K562 (cell line): Measurements from ENCODE around the gene SCPEP1. TPM values are rescaled to one million over a fixed set of nuclear protein-coding genes. Genes with fewer than 3 reads are reported as not detected.

ENCODE experiments used
- ATAC-seq: fragments of 200-7000 bp; cut with Tn5 transposase; 3 replicates; pipeline ENCODE4 v1.9.1; 2020; ENCODE audit warnings: moderate library complexity
- BruUV-seq: library from RNA; stranded (reverse); fragments of 400-500 nt; replicated peaks from 2 replicates; lab custom pipeline; 2021; lab: Mats Ljungman, UMichigan
- CTCF ChIA-PET: fragments of 300-600 bp; formaldehyde crosslinking; extraction: SDS; loops from one replicate; lab custom pipeline; 2021; ENCODE audit warnings: low intra/inter-chr PET ratio; lab: Yijun Ruan, JAX
- POLR2A ChIA-PET: fragments of 300-600, 350-650 bp; sonication (Branson Sonifier 250); formaldehyde crosslinking; extraction: SDS; loops from one replicate; lab custom pipeline; 2021; ENCODE audit warnings: antibody characterized with exemption, inconsistent platforms; lab: Yijun Ruan, JAX
- DNase-seq, 4 experiments: peaks; one replicate each; pipeline versions ENCODE4 v3.0.0 to v3.0.0-alpha.2; 2011 to 2018; ENCODE audit warnings: low spot score in 3 of 4, mixed read lengths in 3 of 4; ENCODE audit errors: extremely low read depth in 1 of 4
- FAIRE-seq: peaks from 2 replicates; lab custom pipeline; 2011; peaks lifted over from hg19 to GRCh38; lab: Jason Lieb, UNC
- H2AFZ ChIP-seq: 2 replicates; pipeline ENCODE4 v1.6.0; 2011; ENCODE audit warnings: low read depth, low read length, control low read depth, inconsistent platforms
- H3K27ac ChIP-seq: fragments of 200-600 bp; 3 replicates; pipeline ENCODE4 v1.8.0; 2011; ENCODE audit warnings: low read depth, mild to moderate bottlenecking, control low read depth, inconsistent platforms, low read length, moderate library complexity, mixed read lengths; ENCODE audit errors: extremely low read depth
- H3K27me3 ChIP-seq, 2 experiments: fragments of 300-600 bp in 1 of 2; 2 replicates in 1 of 2; 3 replicates in 1 of 2; pipeline versions ENCODE4 v1.6.0 to v1.8.0; 2011; ENCODE audit warnings: inconsistent platforms in 2 of 2, low read length in 2 of 2, mild to moderate bottlenecking in 1 of 2, mixed read lengths in 1 of 2, moderate library complexity in 1 of 2; ENCODE audit not compliant: control insufficient read depth in 2 of 2, insufficient read depth in 2 of 2
- H3K36me3 ChIP-seq: fragments of 300-600 bp; 3 replicates; pipeline ENCODE4 v1.8.0; 2011; ENCODE audit warnings: mild to moderate bottlenecking, low read length, inconsistent platforms; ENCODE audit not compliant: control insufficient read depth, insufficient read depth
- H3K4me1 ChIP-seq, 2 experiments: fragments of 200-600 bp in 1 of 2; replicated peaks in 1 of 2; 2 replicates in 1 of 2; 3 replicates in 1 of 2; pipeline versions ENCODE4 v1.5.1 to v1.8.0; 2011; ENCODE audit warnings: inconsistent platforms in 2 of 2, low read length in 2 of 2, mild to moderate bottlenecking in 1 of 2, mixed read lengths in 1 of 2, moderate library complexity in 1 of 2; ENCODE audit not compliant: control insufficient read depth in 2 of 2, insufficient read depth in 2 of 2
- H3K4me2 ChIP-seq: 2 replicates; pipeline ENCODE4 v1.6.1; 2011; ENCODE audit warnings: low read length, control low read depth, inconsistent platforms, mixed read lengths; ENCODE audit not compliant: insufficient read depth
- H3K4me3 ChIP-seq: fragments of 200-600 bp; sonication (generic), shearing (Covaris generic); 2 replicates; pipeline ENCODE4 v1.5.1; 2016; ENCODE audit warnings: control low read depth, inconsistent platforms
- H3K79me2 ChIP-seq: fragments of 200-600 bp; 3 replicates; pipeline ENCODE4 v1.8.0; 2011; ENCODE audit warnings: low read length, inconsistent platforms; ENCODE audit not compliant: control insufficient read depth, insufficient read depth
- H3K9ac ChIP-seq, 2 experiments: 2 replicates each; pipeline versions ENCODE4 v1.6.0 to v1.6.1; 2011; ENCODE audit warnings: low read depth in 2 of 2, low read length in 2 of 2, control low read depth in 1 of 2, inconsistent platforms in 1 of 2, mild to moderate bottlenecking in 1 of 2, mixed read lengths in 1 of 2; ENCODE audit not compliant: insufficient read depth in 1 of 2
- H3K9me1 ChIP-seq: one replicate; pipeline ENCODE4 v1.6.0; 2011; ENCODE audit warnings: inconsistent platforms, mild to moderate bottlenecking, low read length, moderate library complexity; ENCODE audit not compliant: control insufficient read depth, insufficient read depth
- H3K9me3 ChIP-seq: replicated peaks from 2 replicates; pipeline ENCODE4 v1.5.1; 2011; ENCODE audit warnings: low read depth, low read length, inconsistent platforms; ENCODE audit not compliant: control insufficient read depth, insufficient read depth
- H4K20me1 ChIP-seq: replicated peaks from 2 replicates; pipeline ENCODE4 v1.6.1; 2011; ENCODE audit warnings: low read length, inconsistent platforms, mixed read lengths; ENCODE audit not compliant: control insufficient read depth, insufficient read depth
- ATF7 ChIP-seq: fragments of 450-650 bp; IDR thresholded peaks from 2 replicates; pipeline ENCODE4 v1.7.1; 2014; ENCODE audit warnings: mild to moderate bottlenecking, moderate library complexity
- BRD4 ChIP-seq: fragments of 200-600 bp; sonication (generic); IDR thresholded peaks from 2 replicates; pipeline ENCODE4 v1.6.1; 2017; ENCODE audit warnings: inconsistent platforms
- CREB1 ChIP-seq, 2 experiments: sonication (generic) in 1 of 2; formaldehyde crosslinking in 1 of 2; IDR thresholded peaks; 2 replicates each; pipeline versions ENCODE4 v1.6.1 to v1.8.0; 2012 to 2022; ENCODE audit warnings: inconsistent platforms in 1 of 2, mild to moderate bottlenecking in 1 of 2, missing genetic modification reagents in 1 of 2, moderate library complexity in 1 of 2
- GATA2 ChIP-seq: sonication (generic); formaldehyde crosslinking; IDR thresholded peaks from 2 replicates; pipeline ENCODE4 v1.4.0; 2020; ENCODE audit warnings: mild to moderate bottlenecking, missing genetic modification reagents
- KLF10 ChIP-seq: fragments of 250-450 bp; sonication (Bioruptor Pico); IDR thresholded peaks from 2 replicates; pipeline ENCODE4 v1.6.1; 2021; ENCODE audit warnings: matching md5 sums
- PTRF ChIP-seq: fragments of 450-650 bp; IDR thresholded peaks from 2 replicates; pipeline ENCODE4 v1.6.1; 2016; ENCODE audit warnings: mild to moderate bottlenecking, missing genetic modification characterization, missing compliant biosample characterization
- TEAD2 ChIP-seq: fragments of 450-650 bp; IDR thresholded peaks from 2 replicates; pipeline ENCODE4 v1.6.1; 2016; ENCODE audit warnings: missing genetic modification characterization, control low read depth, missing compliant biosample characterization
- ZKSCAN3 ChIP-seq: fragments of 250-450 bp; sonication (Bioruptor Pico); IDR thresholded peaks from 2 replicates; pipeline ENCODE4 v1.4.0; 2020
- ZKSCAN8 ChIP-seq: fragments of 200-800 bp; sonication (Bioruptor generic); IDR thresholded peaks from 2 replicates; pipeline ENCODE4 v1.6.1; 2016; ENCODE audit warnings: missing genetic modification characterization, missing compliant biosample characterization
- ZNF175 ChIP-seq: fragments of 200-800 bp; sonication (Bioruptor generic); IDR thresholded peaks from 2 replicates; pipeline ENCODE4 v1.6.1; 2016; ENCODE audit warnings: low read depth, mild to moderate bottlenecking, missing genetic modification characterization, missing compliant biosample characterization
- WGBS: fragments of 100-300 bp; shearing (Covaris generic); methylation state at CpG from one replicate; pipeline ENCODE4 v1.1.6; 2016; ENCODE audit warnings: low coverage, mixed read lengths; ENCODE audit not compliant: insufficient coverage; ENCODE audit errors: missing lambda C conversion rate; 5-methylcytosine and 5-hydroxymethylcytosine counted together
- in situ Hi-C: fragments of 300-500 bp; cut with MboI; formaldehyde crosslinking; loops from 4 replicates; pipeline ENCODE4 v1.15.0; 2018; ENCODE audit warnings: inconsistent platforms, mixed read lengths
- intact Hi-C: fragments of 100-400 bp; cut with micrococcal nuclease; formaldehyde crosslinking; loops from 2 replicates; pipeline ENCODE4 v1.14.2; 2022
- polyA plus RNA-seq, 8 experiments: library from polyadenylated mRNA; depleted of rRNA in 4 of 8; stranded (reverse) in 5 of 8; unstranded in 3 of 8; fragments of >200 nt; fragmentation: Nextera tagmentation in 2 of 8; fragmentation: Illumina TruSeq in 1 of 8; extraction: Ambion mirVana in 2 of 8; extraction: Trizol in 1 of 8; gene quantifications; 2 replicates each; pipeline versions ENCODE4 v1.2.1 to v1.2.3, GENCODE V29; 2011 to 2014; ENCODE audit warnings: inconsistent platforms in 1 of 8, missing spikeins in 1 of 8
- total RNA-seq, 7 experiments: library from RNA; depleted of rRNA in 6 of 7; stranded (reverse); fragments of >200 nt in 6 of 7; fragmentation: Illumina TruSeq in 2 of 7; extraction: Trizol in 2 of 7; gene quantifications; 2 replicates each; pipeline versions ENCODE4 v1.2.1 to v1.2.3, GENCODE V29; 2011 to 2021; ENCODE audit warnings: low replicate concordance in 1 of 7
- TF ChIP-seq, protein P1 (sequence below): fragments of 450-650 bp; IDR thresholded peaks from 2 replicates; pipeline ENCODE4 v1.6.1; 2016; ENCODE audit warnings: mild to moderate bottlenecking, moderate library complexity
- TF ChIP-seq, protein P2 (sequence below): sonication (generic); formaldehyde crosslinking; IDR thresholded peaks from 2 replicates; pipeline ENCODE4 v1.8.0; 2022; ENCODE audit warnings: mild to moderate bottlenecking, missing genetic modification reagents

Gene SCPEP1
- total and polyA plus RNA-seq, 9 of the 15 experiments (the other 6 are each of a cell fraction or from before 2014, with no cell fraction given) = 5.1 to 14.8 (median 7.2) TPM

DNA sequence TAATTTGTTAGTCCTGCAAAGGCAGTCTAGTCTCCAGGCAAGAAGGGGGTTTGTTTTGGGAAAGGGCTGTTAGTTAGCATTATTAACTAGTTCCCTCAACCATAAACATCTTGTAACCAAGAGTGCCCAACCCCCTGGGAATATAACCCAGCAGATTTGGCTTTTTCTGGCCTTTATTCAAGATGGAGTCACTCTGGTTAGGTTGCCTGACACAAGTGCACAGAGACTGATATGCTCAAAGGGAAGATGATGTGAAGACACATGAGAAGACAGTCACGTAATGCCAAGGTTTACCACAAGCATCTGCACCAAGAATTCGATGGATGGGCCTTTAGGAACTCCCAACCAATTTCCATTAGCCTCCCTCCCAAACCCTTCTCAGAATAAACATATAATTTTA is 3.9 kb upstream of the SCPEP1 start:
- ATAC-seq = no peak
- 75% methylated on average over 2 of the region's 2 CpGs for WGBS
- no peak for FAIRE-seq
- H3K9me3 ChIP-seq = no peaks in the 10 kb centered on the region
- ChIA-PET POLR2A (no interaction called here), CTCF (no interaction called here)
- no peak overlapping the region for H2AFZ ChIP-seq
- BruUV-seq = no TSS peak
- no peaks in the 10 kb centered on the region for H3K9me1 ChIP-seq
- H3K4me2 ChIP-seq = no peak overlapping the region
- H4K20me1 ChIP-seq = no peaks in the 10 kb centered on the region
- no peak overlapping the region for H3K4me3 ChIP-seq
- H3K79me2 ChIP-seq = no peaks in the 10 kb centered on the region
- intact Hi-C loops (no loop called here), in situ Hi-C loops (no loop called here)
- no peak for DNase-seq
- no peak overlapping the region for H3K9ac ChIP-seq
- no peak overlapping the region for H3K27ac ChIP-seq
- peaks cover 11 to 15% of the 10 kb centered on the region in 2 experiments; a peak in 4 of 5 replicates for H3K4me1 ChIP-seq
- H3K36me3 ChIP-seq = no peaks in the 10 kb centered on the region
- H3K27me3 ChIP-seq = no peaks in the 10 kb centered on the region
- TF ChIP-seq, protein P1, sequence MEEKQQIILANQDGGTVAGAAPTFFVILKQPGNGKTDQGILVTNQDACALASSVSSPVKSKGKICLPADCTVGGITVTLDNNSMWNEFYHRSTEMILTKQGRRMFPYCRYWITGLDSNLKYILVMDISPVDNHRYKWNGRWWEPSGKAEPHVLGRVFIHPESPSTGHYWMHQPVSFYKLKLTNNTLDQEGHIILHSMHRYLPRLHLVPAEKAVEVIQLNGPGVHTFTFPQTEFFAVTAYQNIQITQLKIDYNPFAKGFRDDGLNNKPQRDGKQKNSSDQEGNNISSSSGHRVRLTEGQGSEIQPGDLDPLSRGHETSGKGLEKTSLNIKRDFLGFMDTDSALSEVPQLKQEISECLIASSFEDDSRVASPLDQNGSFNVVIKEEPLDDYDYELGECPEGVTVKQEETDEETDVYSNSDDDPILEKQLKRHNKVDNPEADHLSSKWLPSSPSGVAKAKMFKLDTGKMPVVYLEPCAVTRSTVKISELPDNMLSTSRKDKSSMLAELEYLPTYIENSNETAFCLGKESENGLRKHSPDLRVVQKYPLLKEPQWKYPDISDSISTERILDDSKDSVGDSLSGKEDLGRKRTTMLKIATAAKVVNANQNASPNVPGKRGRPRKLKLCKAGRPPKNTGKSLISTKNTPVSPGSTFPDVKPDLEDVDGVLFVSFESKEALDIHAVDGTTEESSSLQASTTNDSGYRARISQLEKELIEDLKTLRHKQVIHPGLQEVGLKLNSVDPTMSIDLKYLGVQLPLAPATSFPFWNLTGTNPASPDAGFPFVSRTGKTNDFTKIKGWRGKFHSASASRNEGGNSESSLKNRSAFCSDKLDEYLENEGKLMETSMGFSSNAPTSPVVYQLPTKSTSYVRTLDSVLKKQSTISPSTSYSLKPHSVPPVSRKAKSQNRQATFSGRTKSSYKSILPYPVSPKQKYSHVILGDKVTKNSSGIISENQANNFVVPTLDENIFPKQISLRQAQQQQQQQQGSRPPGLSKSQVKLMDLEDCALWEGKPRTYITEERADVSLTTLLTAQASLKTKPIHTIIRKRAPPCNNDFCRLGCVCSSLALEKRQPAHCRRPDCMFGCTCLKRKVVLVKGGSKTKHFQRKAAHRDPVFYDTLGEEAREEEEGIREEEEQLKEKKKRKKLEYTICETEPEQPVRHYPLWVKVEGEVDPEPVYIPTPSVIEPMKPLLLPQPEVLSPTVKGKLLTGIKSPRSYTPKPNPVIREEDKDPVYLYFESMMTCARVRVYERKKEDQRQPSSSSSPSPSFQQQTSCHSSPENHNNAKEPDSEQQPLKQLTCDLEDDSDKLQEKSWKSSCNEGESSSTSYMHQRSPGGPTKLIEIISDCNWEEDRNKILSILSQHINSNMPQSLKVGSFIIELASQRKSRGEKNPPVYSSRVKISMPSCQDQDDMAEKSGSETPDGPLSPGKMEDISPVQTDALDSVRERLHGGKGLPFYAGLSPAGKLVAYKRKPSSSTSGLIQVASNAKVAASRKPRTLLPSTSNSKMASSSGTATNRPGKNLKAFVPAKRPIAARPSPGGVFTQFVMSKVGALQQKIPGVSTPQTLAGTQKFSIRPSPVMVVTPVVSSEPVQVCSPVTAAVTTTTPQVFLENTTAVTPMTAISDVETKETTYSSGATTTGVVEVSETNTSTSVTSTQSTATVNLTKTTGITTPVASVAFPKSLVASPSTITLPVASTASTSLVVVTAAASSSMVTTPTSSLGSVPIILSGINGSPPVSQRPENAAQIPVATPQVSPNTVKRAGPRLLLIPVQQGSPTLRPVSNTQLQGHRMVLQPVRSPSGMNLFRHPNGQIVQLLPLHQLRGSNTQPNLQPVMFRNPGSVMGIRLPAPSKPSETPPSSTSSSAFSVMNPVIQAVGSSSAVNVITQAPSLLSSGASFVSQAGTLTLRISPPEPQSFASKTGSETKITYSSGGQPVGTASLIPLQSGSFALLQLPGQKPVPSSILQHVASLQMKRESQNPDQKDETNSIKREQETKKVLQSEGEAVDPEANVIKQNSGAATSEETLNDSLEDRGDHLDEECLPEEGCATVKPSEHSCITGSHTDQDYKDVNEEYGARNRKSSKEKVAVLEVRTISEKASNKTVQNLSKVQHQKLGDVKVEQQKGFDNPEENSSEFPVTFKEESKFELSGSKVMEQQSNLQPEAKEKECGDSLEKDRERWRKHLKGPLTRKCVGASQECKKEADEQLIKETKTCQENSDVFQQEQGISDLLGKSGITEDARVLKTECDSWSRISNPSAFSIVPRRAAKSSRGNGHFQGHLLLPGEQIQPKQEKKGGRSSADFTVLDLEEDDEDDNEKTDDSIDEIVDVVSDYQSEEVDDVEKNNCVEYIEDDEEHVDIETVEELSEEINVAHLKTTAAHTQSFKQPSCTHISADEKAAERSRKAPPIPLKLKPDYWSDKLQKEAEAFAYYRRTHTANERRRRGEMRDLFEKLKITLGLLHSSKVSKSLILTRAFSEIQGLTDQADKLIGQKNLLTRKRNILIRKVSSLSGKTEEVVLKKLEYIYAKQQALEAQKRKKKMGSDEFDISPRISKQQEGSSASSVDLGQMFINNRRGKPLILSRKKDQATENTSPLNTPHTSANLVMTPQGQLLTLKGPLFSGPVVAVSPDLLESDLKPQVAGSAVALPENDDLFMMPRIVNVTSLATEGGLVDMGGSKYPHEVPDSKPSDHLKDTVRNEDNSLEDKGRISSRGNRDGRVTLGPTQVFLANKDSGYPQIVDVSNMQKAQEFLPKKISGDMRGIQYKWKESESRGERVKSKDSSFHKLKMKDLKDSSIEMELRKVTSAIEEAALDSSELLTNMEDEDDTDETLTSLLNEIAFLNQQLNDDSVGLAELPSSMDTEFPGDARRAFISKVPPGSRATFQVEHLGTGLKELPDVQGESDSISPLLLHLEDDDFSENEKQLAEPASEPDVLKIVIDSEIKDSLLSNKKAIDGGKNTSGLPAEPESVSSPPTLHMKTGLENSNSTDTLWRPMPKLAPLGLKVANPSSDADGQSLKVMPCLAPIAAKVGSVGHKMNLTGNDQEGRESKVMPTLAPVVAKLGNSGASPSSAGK = no peak
- TF ChIP-seq, protein P2, sequence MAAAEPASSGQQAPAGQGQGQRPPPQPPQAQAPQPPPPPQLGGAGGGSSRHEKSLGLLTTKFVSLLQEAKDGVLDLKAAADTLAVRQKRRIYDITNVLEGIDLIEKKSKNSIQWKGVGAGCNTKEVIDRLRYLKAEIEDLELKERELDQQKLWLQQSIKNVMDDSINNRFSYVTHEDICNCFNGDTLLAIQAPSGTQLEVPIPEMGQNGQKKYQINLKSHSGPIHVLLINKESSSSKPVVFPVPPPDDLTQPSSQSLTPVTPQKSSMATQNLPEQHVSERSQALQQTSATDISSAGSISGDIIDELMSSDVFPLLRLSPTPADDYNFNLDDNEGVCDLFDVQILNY (CRISPR knock-in tag) = no peak
- no peak for TF ChIP-seq GATA2 (CRISPR knock-in tag)
- TF ChIP-seq PTRF (tag) = peak; percentile 86
- TF ChIP-seq ATF7 = no peak
- no peak for TF ChIP-seq KLF10 (CRISPR knock-in tag)
- no peak for TF ChIP-seq CREB1 (IDR thresholded peaks at IDR 0.05)
- no peak for TF ChIP-seq CREB1 (CRISPR knock-in tag; IDR thresholded peaks at IDR 0.05)
- TF ChIP-seq ZNF175 (CRISPR knock-in tag) = peak; percentile 65; the same call in 1 of the 2 replicates
- no peak for TF ChIP-seq ZKSCAN8 (CRISPR knock-in tag)
- no peak for TF ChIP-seq BRD4
- TF ChIP-seq ZKSCAN3 (CRISPR knock-in tag) = no peak
- 0 out of 2 replicates have a peak, but pooled peaks have one; percentile 55 for TF ChIP-seq TEAD2
